A549 (cell line): ENCODE results near the gene PARP12. TPM values are rescaled to one million over a fixed set of nuclear protein-coding genes. Genes with fewer than 3 reads are reported as not detected.

Experiments used
- ATAC-seq, 2 experiments: fragments of 200-7000 bp in 1 of 2; fragments of >200 bp in 1 of 2; cut with Nextera tagmentation in 1 of 2; cut with Tn5 transposase in 1 of 2; 3 replicates each; pipeline versions ENCODE4 v1.8.0 to v1.9.1; 2018 to 2020; ENCODE audit warnings: mild to moderate bottlenecking in 1 of 2, moderate library complexity in 1 of 2
- CTCF ChIA-PET: fragments of 300-600 bp; sonication (Branson Sonifier 250); formaldehyde crosslinking; extraction: SDS; loops from one replicate; lab custom pipeline; 2021; ENCODE audit warnings: antibody characterized with exemption, inconsistent platforms; lab: Yijun Ruan, JAX
- POLR2A ChIA-PET: fragments of 350-600 bp; formaldehyde crosslinking; extraction: SDS; loops from one replicate; lab custom pipeline; 2021; ENCODE audit warnings: antibody characterized with exemption, inconsistent platforms; lab: Yijun Ruan, JAX
- DNase-seq, 2 experiments: peaks; one replicate each; pipeline versions ENCODE4 v3.0.0 to v3.0.0-alpha.2; 2011 to 2016; ENCODE audit warnings: low read depth in 1 of 2, low spot score in 1 of 2
- FAIRE-seq: peaks from 2 replicates; lab custom pipeline; 2011; peaks lifted over from hg19 to GRCh38; lab: Jason Lieb, UNC
- H3K27ac ChIP-seq, 2 experiments: fragments of >200 bp; sonication (Bioruptor Twin); formaldehyde crosslinking; 3 replicates each; pipeline ENCODE4 v1.5.1; 2016 to 2017
- H3K4me1 ChIP-seq: fragments of >200 bp; sonication (Bioruptor Twin); formaldehyde crosslinking; 3 replicates; pipeline ENCODE4 v1.6.1; 2016
- H3K4me2 ChIP-seq: fragments of >200 bp; sonication (Bioruptor Twin); formaldehyde crosslinking; 3 replicates; pipeline ENCODE4 v1.6.1; 2016
- H3K4me3 ChIP-seq: fragments of >200 bp; sonication (Bioruptor Twin); formaldehyde crosslinking; 3 replicates; pipeline ENCODE4 v1.5.1; 2016
- H3K9me3 ChIP-seq: fragments of >200 bp; sonication (Bioruptor Twin); formaldehyde crosslinking; 3 replicates; pipeline ENCODE4 v1.6.1; 2016
- ATOH8 ChIP-seq: fragments of 250-450 bp; sonication (Bioruptor Pico); IDR thresholded peaks from 2 replicates; pipeline ENCODE4 v1.5.0; 2020; ENCODE audit warnings: low read depth, mild to moderate bottlenecking, moderate library complexity
- CHD4 ChIP-seq: fragments of 200-600 bp; sonication (generic); IDR thresholded peaks from 2 replicates; pipeline ENCODE4 v1.6.1; 2016; ENCODE audit warnings: antibody characterized with exemption, mild to moderate bottlenecking, borderline replicate concordance
- CTCF ChIP-seq: fragments of >200 bp; sonication (Bioruptor Twin); formaldehyde crosslinking; IDR thresholded peaks from 3 replicates; pipeline ENCODE4 v1.5.1; 2016
- EHMT2 ChIP-seq: fragments of 200-600 bp; sonication (generic); IDR thresholded peaks from 2 replicates; pipeline ENCODE4 v1.6.1; 2016; ENCODE audit warnings: antibody characterized with exemption, low read depth, mild to moderate bottlenecking, moderate library complexity
- EP300 ChIP-seq, 2 experiments: fragments of >200 bp; sonication (Bioruptor Twin); formaldehyde crosslinking; IDR thresholded peaks; 2 replicates in 1 of 2; 3 replicates in 1 of 2; pipeline ENCODE4 v1.6.1; 2016 to 2017
- FOSB ChIP-seq: fragments of 250-450 bp; sonication (Bioruptor Pico); IDR thresholded peaks from 2 replicates; pipeline ENCODE4 v1.5.0; 2020; ENCODE audit warnings: mild to moderate bottlenecking, moderate library complexity
- HDAC2 ChIP-seq: fragments of 200-600 bp; sonication (generic); IDR thresholded peaks from 2 replicates; pipeline ENCODE4 v1.6.1; 2016
- JUN ChIP-seq, 2 experiments: fragments of >200 bp; sonication (Bioruptor Twin); formaldehyde crosslinking; IDR thresholded peaks; 2 replicates in 1 of 2; 3 replicates in 1 of 2; pipeline ENCODE4 v1.6.1; 2016 to 2017
- KDM1A ChIP-seq: fragments of 200-600 bp; sonication (generic); IDR thresholded peaks from 2 replicates; pipeline ENCODE4 v1.6.1; 2016; ENCODE audit warnings: low read depth, mild to moderate bottlenecking
- MAX ChIP-seq: IDR thresholded peaks from 2 replicates; pipeline ENCODE4 v1.6.1; 2012
- POLR2AphosphoS2 ChIP-seq: conservative IDR thresholded peaks from 2 replicates; pipeline ENCODE4 v1.6.1; 2012; ENCODE audit warnings: low read length, improper control_type of control experiment, inconsistent platforms
- RAD21 ChIP-seq, 2 experiments: fragments of >200 bp in 1 of 2; sonication (Bioruptor Twin) in 1 of 2; formaldehyde crosslinking in 1 of 2; IDR thresholded peaks in 1 of 2; conservative IDR thresholded peaks in 1 of 2; 2 replicates in 1 of 2; 3 replicates in 1 of 2; pipeline ENCODE4 v1.6.1; 2012 to 2018; ENCODE audit warnings: inconsistent platforms in 1 of 2
- RARB ChIP-seq: fragments of 250-450 bp; sonication (Bioruptor Pico); IDR thresholded peaks from 2 replicates; pipeline ENCODE4 v1.8.0; 2021; ENCODE audit warnings: mild to moderate bottlenecking, moderate library complexity
- REST ChIP-seq: fragments of 200-600 bp; sonication (generic); IDR thresholded peaks from 2 replicates; pipeline ENCODE4 v1.6.1; 2016; ENCODE audit warnings: antibody characterized with exemption, mild to moderate bottlenecking, moderate library complexity
- SMC3 ChIP-seq: fragments of >200 bp; sonication (Bioruptor Twin); formaldehyde crosslinking; IDR thresholded peaks from 3 replicates; pipeline ENCODE4 v1.6.1; 2018; ENCODE audit warnings: inconsistent platforms
- TP53 ChIP-seq: fragments of 250-450 bp; sonication (Bioruptor Pico); IDR thresholded peaks from 2 replicates; pipeline ENCODE4 v1.5.0; 2021; ENCODE audit warnings: mild to moderate bottlenecking, moderate library complexity
- USF2 ChIP-seq: fragments of 450-650 bp; IDR thresholded peaks from 2 replicates; pipeline ENCODE4 v1.6.1; 2014; ENCODE audit warnings: antibody characterized with exemption
- ZFP36 ChIP-seq: fragments of 450-650 bp; IDR thresholded peaks from 2 replicates; pipeline ENCODE4 v1.6.1; 2014; ENCODE audit warnings: borderline replicate concordance; ENCODE audit not compliant: partially characterized antibody
- ZSCAN20 ChIP-seq: fragments of 250-450 bp; sonication (Bioruptor Pico); IDR thresholded peaks from 2 replicates; pipeline ENCODE4 v1.8.0; 2022; ENCODE audit warnings: mild to moderate bottlenecking, moderate library complexity
- WGBS: methylation state at CpG from one replicate; pipeline ENCODE4 v1.1.6; 2017; ENCODE audit errors: missing lambda C conversion rate; 5-methylcytosine and 5-hydroxymethylcytosine counted together
- polyA plus RNA-seq, 4 experiments: library from polyadenylated mRNA; depleted of rRNA in 3 of 4; stranded (reverse); fragments of >200 nt; fragmentation: RNase III in 1 of 4; extraction: RNeasy Plus Mini Kit Qiagen cat#74134 plus additional on column Dnase treatment in 1 of 4; gene quantifications; 2 replicates in 3 of 4; 3 replicates in 1 of 4; pipeline ENCODE4 v1.2.3, GENCODE V29; 2011 to 2017

The PARP12 gene
- polyA plus RNA-seq, 2 of the 4 experiments (the other 2 are of a cell fraction): 10.0 to 16.0 TPM

- DNase-seq (no peak), FAIRE-seq (no peak), ATAC-seq (no peak)
- TF ChIP-seq CTCF: no peak
- TF ChIP-seq JUN (IDR thresholded peaks at IDR 0.05): no peak
- TF ChIP-seq TP53 (CRISPR knock-in tag): no peak
- no peak overlapping the region for H3K27ac ChIP-seq
- no peaks in the 10 kb centered on the region for H3K4me1 ChIP-seq
- WGBS: 65% methylated on average over 11 of the region's 11 CpGs
- POLR2A ChIA-PET: no interaction called here
- CTCF ChIA-PET: interaction anchor here (1.2 to 11.1 kb wide), 10 partner anchors 19 to 506 kb away, joined by 3 to 311 read pairs (median 7); no protein-coding TSS in a partner anchor
- no peaks in the 10 kb centered on the region for H3K9me3 ChIP-seq
- no peak overlapping the region for H3K4me3 ChIP-seq
- H3K4me2 ChIP-seq: no peak overlapping the region
Measured at GRCh38 chr7:140007051-140007690, 55.6 kb downstream of the PARP12 start.

GRCh38 chr7:140006600-140006999 is 56.2 kb downstream of the PARP12 start:
- no peak for FAIRE-seq
- no peak overlapping the region for H3K4me3 ChIP-seq
- H3K9me3 ChIP-seq: no peaks in the 10 kb centered on the region
- CTCF ChIA-PET: interaction anchor here (0.6 to 11.1 kb wide), 29 partner anchors 9 to 575 kb away, joined by 3 to 311 read pairs (median 6); no protein-coding TSS in a partner anchor
- POLR2A ChIA-PET: no interaction called here
- H3K27ac ChIP-seq: no peak overlapping the region
- TF ChIP-seq MAX (no peak), EHMT2 (no peak), ZFP36 (no peak), ZSCAN20 (CRISPR knock-in tag) (no peak), CHD4 (no peak), HDAC2 (no peak), SMC3 (no peak), EP300 (IDR thresholded peaks at IDR 0.05) (no peak), USF2 (no peak), ATOH8 (CRISPR knock-in tag) (no peak), RAD21 (conservative IDR thresholded peaks at IDR 0.05 in 1 of 2, IDR thresholded peaks at IDR 0.05 in 1 of 2) (no peak), POLR2AphosphoS2 (no peak), REST (no peak), FOSB (CRISPR knock-in tag) (no peak), RARB (no peak), KDM1A (no peak)
- no peak overlapping the region for H3K4me2 ChIP-seq
- no peak for ATAC-seq
- H3K4me1 ChIP-seq: no peaks in the 10 kb centered on the region
- DNase-seq: no peak
- 93% methylated on average over 10 of the region's 10 CpGs for WGBS
